Occipital lobe (tissue), 2 donors: ENCODE data around the gene SLC25A41. TPM values are rescaled to one million over a fixed set of nuclear protein-coding genes. Genes with fewer than 3 reads are reported as not detected.
A peak's percentile ranks its signal among the peaks of the same experiment; 100 is the strongest.
"Not testable (repeated sequence)": the region's sequence is repeated elsewhere in the genome, so short reads cannot be mapped to it uniquely, and the experiment has no call there.

ENCODE experiments used
- DNase-seq: peaks from one replicate; lab custom pipeline; 2025; lab: John Stamatoyannopoulos, UW
- total RNA-seq: library from RNA; depleted of rRNA; stranded (reverse); fragments of >200 nt; gene quantifications from one replicate; pipeline ENCODE4 v1.2.3, GENCODE V29; 2014

The SLC25A41 gene
- total RNA-seq, 1 donor from 2014 or later, result 1.6 TPM

DNA sequence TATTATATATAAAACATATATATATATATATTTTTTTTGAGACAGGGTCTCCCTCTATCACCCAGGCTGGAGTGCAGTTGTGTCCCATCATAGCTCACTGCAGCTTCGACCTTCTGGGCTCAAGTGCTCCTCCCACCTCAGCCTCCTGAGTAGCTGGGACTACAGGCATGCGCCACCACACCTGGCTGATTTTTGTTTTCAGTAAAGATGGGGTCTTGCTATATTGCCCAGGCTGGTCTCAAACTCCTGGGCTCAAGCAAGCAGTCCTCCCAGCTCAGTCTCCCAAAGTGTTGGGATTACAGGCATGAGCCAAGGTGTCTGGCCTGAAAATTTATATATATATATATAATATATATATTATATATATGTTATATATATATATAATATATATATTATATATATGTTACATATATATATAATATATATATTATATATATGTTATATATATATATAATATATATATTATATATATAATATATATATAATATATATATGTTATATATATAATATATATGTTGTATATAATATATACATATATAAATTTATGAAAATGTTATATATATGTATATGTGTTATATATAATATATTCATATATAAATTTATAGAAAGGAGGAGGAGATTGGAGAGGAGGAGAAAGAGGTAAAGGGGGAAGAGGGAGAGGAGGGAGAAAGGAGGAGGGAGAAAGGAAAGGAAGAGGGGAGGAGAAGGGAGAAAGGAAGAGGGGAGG lies 4.7 kb downstream of the SLC25A41 start:
- DNase-seq, result not testable (repeated sequence)

DNA sequence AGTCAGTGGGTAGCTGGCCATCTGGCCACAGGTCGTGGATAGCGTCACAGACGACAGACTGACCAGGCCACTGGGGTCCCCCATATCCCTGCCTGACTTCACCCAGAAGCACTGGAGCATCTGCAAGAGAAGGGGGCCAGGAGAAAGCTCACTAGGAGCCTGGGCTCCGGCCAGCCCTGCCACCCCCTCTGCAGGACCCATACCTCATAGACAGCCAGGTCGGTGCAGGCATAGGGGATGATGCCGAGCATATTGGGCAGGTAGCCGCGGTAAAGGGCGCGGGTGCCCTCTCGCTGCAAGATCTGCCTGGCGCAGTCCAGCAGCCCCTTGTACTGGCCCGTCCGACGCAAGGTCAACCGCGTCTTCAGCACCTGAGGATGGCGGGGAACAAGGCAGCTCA lies 6.4 kb downstream of the SLC25A41 start:
- no peak for DNase-seq

DNA sequence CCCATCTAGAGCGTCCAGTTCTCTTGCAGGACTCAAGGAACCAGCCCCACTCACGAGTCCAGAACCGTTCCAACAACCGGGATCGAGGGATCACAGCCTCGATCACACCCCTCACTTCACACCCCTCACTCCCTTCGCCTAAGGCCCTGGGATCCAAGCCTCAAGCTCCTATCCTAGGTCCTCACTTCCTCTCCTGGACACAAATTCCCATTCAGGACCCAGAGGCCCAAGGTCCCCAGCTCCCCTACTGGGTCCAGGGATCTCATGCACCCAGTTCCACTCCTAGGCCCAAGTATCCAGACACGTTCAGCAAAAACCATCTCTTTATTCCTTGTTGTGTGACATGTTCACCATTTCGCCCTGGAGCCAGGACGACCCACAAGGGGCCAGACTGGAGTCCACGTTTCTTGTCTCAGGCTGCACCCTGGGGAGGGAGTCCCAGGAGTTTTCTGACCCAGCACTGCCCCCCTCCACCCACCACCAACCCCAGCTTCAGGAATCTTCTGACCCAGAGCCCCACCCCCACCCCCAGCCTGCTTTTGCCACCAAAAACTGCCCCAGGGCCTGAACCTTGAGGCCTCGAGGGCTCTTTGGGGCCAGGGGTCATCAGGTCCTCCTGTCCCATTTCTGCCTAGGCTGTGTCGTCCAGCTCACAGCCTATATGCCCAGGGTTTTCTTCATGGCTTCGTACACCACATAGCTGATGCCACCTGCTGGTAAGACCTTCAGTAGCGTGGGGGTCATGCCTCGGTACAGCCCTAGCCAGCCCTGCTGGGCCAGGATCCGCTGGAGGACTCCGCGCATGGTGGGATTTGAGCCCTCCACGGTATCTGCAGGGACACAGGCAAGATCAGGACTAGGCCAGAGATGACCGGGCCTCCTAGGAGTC lies 7.6 kb downstream of the SLC25A41 start:
- DNase-seq, result no peak

DNA sequence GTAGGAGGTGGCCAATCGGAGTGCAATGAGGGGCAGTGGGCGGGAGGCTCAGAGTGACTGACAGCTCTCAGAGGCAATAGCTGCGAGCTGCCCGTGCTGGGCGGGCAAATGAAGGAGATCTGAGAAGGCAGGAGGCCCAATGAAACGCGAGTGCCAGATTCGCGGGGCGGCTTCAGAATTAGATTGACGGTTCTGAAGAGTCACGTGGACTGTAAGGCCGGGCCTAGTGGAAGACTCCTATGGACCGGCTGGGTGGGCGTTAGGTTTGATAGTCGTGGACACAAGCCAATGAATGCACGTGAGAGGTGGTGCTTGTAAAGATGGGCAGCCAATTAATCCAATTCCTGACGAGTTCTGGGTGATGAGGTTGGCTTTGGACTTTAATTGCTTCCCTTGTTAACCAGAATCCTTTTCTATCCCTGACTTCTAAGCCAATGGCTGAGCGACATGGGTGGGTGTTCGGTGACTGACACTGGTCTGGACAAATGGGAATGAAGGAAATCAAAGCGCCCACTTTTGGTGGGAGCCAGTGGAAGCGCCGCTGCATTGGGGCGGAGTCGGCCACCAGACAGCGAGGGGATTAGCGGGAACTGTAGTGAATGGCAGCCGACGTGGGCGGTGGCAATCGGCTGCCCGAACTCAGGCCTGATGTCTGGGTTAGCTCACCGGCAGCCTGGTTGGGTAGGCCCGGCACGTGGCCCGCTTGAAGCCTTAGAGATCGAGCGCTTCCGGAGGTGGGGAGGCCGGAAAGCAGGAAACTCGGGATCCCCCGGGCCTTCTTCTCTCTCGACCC lies 8.4 kb downstream of the SLC25A41 start:
- DNase-seq, result peak; percentile 99

DNA sequence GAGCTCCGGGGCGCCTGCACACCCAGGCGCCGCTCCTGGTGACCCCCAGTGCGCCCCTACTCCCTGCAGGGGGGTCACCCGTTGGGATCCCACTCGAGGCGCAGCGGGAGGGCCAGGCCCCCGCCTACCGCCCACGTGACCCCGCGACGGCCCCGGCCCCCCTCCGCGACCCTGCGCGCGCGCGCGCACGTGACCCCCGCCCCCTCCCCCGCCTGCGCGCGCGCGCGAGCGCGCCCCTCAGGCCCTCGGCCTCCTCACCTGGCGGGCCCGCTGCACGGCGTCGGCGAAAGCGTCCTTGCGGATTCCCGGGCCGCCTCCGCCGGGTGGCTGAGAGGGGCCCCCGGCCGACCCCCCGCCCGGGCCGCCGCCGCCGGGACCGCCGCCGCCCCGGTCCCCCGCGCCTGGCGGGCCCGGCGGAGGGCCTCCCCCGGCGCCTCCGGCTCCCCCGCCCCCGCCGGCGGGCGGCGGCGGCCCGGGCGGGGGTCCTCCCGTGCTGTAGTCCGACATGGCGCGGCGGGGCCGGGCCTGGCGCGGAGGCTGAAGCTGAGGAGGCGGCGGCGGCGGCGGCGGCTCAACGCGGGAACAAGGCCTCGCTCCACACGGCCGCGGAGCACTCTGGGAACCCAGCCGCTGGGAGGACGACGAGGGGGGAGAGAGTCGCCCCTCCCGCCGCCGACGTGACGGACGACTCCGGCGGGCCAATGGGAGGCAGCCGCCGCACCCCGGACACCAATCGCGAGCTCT lies 9.2 kb downstream of the SLC25A41 start, which contains the start of gene KHSRP:
Gene KHSRP, minus strand, starts transcription at position 617 of the 744 bp plus-strand sequence. Its CDS starts 110 bp downstream, at position 507.
- no peak for DNase-seq

DNA sequence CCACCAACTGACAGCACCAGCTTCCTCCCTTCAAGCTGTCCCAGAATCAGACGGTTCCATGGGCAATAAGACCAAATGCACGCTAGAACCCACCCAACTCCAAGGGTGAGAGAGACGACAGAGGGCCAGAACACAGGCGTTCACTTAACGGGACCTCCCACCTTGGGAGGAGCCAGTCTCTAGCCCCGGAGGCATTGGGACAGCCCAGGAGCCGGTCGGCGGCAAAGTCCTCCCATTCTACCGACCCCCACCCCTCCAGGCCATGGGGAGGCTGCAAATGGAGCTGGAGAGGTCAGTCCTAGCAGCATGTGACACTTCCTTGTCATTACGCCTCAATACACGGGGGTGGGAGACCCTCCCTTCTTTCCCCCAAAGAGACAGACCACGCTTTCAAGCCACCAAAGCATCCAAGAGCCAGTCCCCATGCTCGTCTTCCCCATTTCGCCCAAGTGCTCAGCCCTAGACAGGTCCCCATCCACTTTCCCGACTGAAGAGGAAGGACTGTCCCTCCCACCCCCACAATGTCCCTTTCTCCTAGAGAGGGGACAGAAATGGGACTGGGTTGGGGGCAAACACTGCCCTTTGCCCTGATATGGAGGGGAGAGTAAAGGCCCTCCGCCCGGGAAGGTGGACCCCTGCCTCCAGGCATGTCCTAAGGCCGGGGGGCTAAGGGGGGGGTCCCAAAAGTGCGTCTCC lies 9.9 kb downstream of the SLC25A41 start:
- no peak for DNase-seq

DNA sequence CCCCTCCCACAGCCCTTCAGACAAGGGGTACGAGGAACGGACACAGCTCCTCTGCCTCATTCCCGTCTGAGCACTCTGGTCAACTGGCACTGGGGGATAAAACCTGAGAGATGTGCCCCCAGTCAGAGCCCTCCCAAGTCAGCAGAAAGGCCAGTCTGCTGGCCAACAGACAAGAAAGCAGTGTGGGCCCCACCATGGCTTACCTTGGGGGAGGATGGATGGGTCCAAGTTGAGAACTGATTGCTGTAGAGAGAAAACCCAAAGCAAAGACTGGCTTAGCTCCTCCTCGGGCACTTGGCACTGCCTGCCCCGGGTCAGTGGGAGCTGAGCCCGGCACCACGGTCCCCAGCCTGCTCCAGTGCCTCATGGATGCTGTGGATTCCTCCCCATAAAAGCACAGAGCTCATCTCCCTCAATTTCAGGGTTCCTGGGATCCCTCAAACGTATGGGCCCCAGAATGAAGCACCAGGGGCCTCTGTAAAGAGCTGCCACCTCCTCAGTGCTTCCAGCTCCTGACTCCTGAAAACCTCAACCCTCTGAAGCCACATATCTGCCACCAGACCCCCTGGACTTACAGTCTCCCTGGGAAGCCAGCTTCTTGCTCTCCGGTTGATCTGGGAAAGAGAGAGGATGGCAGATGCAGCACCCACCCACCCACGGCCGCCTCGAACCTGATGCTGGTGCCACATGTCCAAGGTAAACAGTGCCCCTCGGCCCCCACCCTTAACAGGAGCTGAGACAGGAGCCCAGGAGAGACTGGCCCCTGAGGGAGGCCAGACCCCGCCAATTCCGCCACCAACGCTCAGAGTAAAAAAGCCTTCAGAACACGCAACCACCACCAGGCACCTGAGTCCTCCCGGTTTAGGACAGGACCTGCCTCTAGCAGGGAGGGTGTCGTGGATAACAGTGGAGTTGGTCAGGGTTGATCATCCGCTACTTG lies 12.2 kb downstream of the SLC25A41 start:
- DNase-seq, result no peak

DNA sequence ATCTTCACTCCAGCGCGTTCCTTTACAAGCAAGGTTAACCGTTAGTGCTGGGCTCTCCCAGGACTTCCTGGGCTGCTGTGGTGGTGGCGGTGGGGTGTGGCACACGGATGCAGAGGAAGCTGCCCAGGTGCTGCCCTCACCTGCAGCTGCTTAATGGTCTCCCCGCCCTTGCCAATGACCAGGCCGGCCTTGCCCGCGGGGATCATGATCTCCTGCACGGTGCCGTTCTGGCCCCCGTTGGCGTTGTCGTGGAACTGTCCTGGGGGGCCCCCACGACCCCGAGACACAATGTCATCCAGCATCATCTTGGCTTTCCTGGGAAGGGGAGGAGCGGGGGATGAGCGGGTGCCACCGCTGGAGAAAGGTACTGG lies 15.0 kb downstream of the SLC25A41 start:
- DNase-seq, result no peak

DNA sequence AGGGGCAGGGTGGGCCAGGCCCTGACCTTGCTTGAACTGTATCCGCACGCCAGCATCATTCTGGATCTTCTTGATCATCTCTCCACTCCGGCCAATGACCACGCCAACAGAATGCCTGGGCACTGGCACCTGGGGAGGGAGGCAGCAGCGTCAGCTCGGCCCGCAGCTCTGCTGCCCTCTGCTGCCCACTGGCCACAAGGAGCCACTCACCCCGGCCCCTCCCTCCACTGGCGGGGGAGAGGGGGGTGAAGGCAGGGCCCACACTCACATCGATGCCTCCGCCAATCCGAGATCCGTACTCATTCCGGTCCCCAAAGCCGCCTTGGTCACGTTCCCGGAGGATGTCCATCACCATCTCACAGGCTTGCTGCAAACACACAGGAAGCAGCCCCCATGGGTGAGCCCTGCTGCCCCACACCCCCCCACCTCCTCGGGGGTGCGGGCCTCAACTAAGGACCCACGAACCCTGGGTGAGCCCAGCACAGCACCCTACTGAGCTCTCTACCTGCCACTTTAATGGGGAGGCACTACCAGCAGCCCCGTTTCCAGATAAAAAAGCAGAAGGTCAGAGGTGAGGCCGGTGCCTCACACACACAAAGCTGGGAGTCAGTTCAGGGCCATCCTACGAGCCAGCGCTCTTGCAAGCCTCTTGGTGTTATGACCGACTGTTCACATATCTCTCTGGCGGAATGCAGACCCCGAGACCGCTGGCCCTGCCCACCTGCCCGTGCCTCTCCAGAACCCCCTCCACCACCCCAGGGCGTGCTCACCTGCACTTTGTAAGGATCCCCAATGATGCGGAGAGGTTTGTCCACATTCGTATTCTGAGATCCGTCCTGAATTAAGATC lies 15.6 kb downstream of the SLC25A41 start:
- no peak for DNase-seq

DNA sequence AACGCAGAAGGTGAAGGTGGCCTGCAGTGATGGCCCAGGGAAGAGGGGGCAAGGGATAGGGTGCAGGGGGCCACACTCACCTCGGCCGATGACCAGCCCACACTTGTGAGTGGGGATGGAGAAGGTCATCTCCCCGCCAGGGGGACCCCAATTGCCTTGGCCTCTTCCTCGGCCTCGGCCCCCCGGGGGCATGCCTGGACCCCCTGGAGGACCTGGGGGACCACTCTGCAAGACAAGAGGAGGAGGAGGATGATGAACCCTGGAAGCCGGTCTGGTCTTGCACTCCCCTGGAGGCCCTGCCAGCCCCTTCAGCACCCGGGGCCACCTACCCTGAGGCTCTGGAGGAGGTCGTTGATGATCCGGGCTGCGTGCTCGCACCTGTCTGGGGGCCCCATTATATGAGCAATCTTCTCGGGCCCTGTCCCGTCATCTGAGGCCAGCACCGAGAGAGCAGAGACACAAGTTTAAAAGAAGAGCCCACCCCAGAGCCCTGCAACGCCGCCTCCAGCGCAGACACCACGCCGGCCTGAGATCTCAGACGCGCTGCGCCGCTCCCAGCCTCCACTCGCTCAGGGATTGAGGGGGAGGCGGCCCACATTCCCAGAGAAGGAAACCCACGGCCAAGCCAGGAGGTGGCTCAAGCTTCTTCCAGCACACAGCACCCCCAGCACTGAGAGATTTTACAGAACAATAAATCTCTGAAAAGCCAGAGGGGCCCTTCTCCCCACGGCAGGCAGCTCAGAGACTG lies 16.7 kb downstream of the SLC25A41 start:
- DNase-seq, result no peak

DNA sequence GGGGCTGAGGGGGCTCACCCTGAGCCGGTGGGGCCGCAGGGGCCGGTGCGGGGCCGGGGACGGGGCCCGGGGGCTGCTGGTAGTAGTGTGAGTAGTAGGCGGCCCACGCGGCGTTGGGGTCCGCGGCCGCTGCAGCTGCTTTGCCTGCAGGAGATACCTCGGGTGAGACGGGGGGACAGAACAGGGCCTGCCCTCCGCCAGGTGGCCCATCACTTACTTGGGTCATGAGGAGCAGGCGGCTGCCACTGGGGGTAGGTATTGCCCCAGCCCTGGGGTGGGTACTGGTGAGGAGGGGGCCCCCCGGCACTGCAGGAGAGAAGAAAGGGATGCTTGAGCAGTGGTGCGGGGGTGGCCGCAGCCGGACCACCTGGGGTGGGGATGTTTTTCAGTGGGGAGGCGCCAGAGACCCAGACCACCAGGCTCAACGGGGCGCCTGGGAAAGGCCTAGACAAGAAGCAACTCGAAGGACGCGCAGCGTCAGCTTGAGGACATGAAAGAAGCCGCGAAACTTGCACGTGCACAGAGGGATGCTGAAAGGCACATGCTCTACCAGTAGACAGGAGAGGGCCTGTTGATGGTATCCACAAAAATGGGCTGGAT lies 17.9 kb downstream of the SLC25A41 start:
- DNase-seq, result no peak

DNA sequence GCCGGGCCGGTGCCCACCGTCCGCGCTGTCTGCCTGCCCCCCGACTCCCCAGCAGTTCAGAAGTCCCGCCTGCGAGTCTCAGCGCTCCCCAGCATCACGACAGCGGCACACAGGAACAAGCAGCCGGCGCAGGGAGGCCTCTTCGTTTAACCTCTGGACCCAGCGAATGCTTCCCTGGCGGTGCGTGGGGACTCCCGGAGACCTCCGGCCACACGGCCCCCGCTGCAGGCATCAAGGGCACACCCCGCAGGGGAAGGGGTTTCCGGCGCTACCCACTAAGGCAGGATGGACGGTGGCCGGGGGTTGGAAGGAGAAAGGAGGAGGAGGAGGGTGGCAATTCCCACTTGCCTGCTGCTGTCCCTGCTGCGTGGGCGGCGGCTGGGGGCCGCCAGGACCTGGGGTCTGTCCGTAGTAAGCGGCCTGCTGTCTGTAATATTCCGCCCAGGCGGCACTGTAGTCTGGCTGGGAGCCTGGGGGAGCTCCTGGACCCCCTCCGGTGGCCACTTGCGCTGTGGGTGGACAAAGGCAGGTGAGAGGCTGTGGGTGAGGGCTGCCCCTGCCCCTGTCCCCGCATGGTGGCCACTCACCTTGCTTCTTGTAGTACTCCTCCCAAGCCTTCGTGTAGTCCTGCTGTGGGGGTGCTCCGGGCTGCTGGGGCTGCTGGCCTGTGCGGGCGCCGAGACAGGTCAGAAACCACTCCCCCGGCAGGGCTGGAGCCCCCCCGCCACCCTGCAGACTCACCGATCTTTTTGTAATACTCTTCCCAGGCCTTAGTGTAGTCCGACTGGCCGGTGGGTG lies 18.6 kb downstream of the SLC25A41 start:
- DNase-seq, result no peak

DNA sequence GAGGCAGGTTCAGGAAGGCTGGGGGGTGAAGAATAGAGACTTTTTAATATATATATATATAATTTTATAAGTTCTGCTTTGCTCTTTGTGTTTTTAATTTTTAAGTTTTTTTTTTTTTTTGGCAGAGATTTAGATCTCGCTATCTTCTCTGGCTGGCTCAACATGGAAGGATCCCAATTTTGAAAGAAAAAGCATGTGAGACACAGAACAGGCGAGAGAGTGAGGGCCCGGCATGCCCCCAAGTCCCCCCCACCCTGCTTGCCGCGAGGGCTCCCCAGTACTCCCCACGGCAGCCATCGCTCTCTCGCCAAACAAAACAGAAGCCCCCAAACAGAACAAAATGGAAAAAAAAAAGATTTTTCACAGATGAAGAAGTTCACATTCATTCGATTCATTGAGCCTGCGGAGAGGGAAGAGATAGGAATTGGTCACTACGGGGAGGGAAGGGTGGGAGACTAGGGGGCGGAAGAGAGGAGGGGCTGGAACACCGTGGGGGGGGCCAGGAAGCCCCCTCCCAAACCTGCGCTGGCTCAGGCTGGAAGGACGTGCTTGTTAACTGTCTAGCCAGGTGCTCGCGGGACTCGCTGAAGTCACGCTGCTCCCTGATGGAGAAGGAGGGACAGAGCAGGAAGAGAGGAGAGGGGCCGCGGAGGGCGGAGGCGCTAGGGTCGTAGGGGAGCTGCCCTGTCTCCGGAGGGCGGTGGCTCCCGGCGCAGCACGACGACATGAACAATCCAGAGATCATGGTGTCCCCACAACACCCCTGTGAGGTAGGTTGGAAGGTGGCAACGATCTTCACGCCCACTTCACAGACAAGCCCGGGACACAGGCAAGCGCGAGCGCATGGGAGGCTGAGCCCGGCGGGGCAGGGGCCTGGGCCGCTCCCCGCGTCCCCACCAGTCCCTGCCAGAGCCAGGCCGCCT lies 19.6 kb downstream of the SLC25A41 start:
- no peak for DNase-seq

DNA sequence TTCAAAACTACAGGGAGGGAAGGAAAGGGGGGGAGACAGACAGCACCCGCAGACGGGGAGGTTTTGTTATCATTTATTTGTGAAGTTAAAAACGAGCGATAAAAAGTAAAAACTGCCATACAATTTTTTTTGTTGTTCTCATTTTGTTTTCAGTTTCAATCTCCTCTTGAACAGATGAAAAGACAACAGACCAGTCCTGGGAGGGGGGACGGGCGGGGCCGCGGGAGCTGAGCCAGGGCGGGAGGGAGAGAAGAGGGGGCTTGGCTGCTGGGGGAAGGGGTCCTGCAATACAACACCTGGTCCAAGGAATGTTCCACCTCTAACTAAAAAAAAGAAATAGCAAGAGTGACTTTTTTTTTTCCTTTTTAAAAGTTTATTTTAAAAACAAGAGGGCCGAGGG lies 20.3 kb downstream of the SLC25A41 start:
- DNase-seq, result no peak

DNA sequence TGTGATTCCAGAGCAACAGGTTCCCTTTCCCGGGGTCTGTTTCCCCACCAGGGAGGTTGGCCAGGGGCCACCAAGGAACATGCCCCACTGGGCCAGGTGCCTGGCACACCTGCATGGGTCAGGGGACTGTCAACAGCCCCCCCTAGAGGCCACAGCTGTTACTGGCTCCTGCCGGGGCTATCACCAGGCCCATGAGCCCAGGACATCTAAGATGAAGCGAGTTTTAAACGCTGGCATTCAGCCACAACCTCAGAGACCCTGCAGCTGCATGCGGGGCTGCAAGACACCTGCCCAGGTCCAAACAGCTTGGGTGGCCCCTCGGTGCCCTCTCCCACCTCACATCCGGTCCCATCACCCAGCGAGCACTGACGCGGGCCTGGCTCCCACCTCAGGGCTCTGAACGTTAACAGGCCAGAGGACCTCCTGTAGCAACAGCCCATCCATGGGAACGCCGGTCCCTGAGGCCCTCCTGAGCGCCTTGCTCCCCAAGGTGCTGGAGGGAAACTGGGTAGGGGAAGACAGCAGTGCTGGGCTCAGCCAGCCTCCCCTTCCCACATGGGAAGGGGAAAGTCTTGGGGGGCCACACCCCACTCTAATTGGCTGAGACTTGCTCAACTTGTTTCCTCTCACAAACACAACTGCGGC lies 21.0 kb downstream of the SLC25A41 start:
- DNase-seq, result no peak
